RCC 7860 (cell line): Measurements from ENCODE around the gene AKT2.
"Not testable (repeated sequence)": the region's sequence is repeated elsewhere in the genome, so short reads cannot be mapped to it uniquely, and the experiment has no call there.

ENCODE experiments used
- DNase-seq: peaks from one replicate; pipeline ENCODE4 v3.0.0-alpha.2; 2015; ENCODE audit warnings: low spot score
- FAIRE-seq: peaks from 2 replicates; lab custom pipeline; 2012; peaks lifted over from hg19 to GRCh38; lab: Jason Lieb, UNC

The AKT2 gene

GRCh38 chr19:40224342-40225150 lies 60.6 kb downstream of the AKT2 start:
- no peak for DNase-seq
- no peak for FAIRE-seq

DNA sequence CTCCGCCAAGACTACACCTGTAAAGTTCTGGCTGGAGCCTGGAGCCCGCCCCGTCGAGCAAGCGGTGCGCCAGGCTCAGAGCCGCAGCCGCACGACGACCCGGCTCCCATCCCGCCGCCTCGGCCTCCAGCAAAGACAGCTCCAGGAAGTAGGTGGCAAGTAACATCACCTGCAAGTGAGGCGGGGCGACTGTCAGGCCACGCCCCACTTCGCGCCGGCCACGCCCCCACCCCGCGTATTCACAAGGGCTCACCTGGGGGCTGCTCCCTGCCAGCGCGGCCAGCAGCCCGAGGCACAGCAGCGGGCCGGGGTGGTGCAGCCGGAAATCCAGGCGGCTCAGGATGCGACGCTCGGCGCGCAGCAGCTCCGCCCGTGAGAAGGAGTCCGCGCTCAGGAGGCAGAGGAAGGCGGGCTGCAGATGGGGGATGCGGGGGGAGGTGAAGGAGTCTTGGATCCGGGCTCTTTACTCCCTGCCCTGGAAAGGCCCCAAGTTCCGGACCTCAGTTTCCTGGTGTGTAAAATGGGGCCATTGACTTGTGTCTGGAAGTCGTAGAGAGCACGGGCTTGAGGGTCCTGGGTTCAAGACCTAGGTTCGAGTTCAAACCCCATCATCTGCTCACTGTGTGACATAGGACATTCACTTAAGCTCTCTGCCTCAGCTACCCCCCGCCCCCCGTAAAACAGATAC lies 61.9 kb downstream of the AKT2 start:
- DNase-seq (no peak), FAIRE-seq (no peak)

GRCh38 chr19:40221858-40222619 lies 63.1 kb downstream of the AKT2 start:
- DNase-seq: peak; percentile 65
- FAIRE-seq: peak; percentile 32

DNA sequence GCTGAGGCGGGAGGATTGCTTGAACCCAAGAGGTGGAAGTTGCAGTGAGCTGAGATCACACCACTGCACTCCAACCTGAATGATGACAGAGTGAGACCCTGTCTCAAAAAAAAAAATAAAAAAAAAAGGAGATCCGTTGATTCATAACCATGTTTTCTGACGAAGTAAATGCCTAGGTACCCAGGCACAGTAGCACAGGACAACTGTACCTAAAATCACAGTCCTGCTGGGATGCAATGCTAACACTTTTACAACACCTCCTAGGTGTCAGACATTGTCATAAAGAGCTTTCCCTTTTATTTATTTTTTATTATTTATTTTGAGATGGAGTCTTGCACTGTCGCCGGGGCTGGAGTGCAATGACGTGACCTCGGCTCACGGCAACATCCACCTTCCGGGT lies 64.5 kb downstream of the AKT2 start:
- DNase-seq (no peak), FAIRE-seq (no peak)

GRCh38 chr19:40219721-40220276 lies 65.3 kb downstream of the AKT2 start:
- FAIRE-seq (peak; percentile 65), DNase-seq (peak; percentile 72)

DNA sequence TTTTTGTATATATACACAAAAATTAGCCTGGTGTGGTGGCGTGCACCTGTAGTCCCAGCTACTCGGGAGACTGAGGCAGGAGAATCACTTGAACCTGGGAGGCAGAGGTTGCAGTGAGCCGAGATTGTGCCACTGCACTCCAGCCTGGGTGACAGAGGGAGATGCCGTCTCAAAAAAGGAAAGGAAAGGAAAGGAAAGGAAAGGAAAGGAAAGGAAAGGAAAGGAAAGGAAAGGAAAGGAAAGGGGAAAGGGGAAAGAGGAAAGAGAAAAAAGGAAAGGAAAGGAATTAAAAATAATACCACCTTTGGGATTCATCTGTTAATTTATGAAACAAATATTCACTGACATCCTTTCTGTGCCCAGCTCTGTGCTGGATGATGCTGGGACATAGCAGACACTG lies 66.1 kb downstream of the AKT2 start:
- DNase-seq, FAIRE-seq: not testable (repeated sequence)

GRCh38 chr19:40217934-40218890 lies 66.9 kb downstream of the AKT2 start, which contains the start of gene TTC9B:
TSS of gene TTC9B (minus strand) at chr19:40218384. CDS start at chr19:40218381, 3 bp downstream.
- DNase-seq (no peak), FAIRE-seq (no peak)

DNA sequence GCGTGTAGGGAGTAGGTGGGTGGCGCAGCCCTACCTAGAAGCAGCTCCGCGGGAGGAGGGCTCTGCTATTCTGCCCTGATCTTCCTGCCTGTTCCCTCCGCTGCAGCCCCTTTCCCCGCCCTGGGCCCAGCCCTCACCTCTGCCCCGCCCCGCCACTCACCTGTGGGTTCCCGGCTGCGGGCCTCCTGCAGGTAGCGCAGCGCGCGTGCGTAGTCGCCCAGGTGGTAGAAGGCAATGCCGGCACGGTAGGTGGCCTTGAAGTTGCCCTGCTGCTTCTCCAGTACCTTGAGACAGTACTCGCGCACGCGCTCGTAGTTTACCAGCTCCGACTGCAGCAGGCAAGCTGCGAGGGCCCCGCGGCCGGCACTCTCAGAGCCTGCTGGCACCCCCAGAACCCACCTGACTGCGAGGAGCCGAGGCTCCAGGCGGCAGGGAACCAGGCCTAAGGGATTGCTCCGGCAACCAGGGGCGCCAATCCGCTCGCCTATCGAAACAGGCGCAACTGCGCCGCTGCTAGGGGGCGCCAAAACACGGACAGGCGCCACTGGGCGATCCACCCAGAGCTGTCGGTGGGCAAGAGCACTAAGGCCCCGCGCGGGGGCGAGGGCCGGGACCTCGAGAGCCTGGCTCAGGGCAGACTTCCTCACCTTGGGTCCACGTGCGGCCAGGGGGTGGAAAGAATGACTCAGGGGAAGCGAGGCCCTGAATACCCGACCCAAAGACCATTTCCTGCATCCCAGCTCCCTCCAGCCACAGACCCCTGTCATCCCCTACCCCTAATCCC lies 67.9 kb downstream of the AKT2 start:
- FAIRE-seq (no peak), DNase-seq (no peak)

- no peak for DNase-seq
- FAIRE-seq: no peak
These were observed 68.4 kb downstream of the AKT2 start for GRCh38 chr19:40216777-40217026.

GRCh38 chr19:40216013-40216776 lies 69.0 kb downstream of the AKT2 start:
- FAIRE-seq: no peak
- no peak for DNase-seq

GRCh38 chr19:40214936-40215335 lies 70.2 kb downstream of the AKT2 start:
- DNase-seq (no peak), FAIRE-seq (no peak)

DNA sequence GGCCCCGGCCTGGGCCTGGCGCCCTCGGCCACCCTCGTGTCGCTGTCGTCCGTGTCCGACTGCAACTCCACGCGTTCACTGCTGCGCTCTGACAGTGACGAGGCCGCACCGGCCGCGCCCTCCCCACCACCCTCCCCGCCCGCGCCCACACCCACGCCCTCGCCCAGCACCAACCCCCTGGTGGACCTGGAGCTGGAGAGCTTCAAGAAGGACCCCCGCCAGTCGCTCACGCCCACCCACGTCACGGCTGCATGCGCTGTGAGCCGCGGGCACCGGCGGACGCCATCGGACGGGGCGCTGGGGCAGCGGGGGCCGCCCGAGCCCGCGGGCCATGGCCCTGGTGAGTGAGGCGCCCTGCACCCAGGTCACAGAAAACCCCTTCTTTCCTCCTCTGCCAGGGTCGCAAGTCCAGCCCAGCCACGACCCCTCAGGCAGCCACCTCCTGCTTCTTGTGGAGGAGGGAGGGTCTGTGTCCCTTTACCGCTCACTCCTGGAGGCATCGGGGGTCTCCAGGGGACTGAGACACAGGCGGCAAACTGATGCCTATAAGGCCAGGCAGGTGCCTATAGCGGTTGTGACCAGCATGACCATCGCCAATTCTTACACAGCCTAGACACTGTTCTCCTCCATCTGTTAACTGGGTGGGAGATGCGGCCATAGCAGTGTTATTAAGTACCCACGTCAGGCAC lies 71.1 kb downstream of the AKT2 start:
- FAIRE-seq: no peak

GRCh38 chr19:40213251-40213829 lies 71.8 kb downstream of the AKT2 start:
- DNase-seq (no peak), FAIRE-seq (no peak)

More for the DNA sequence above, 71.1 kb downstream of the AKT2 start:
- DNase-seq: no peak

DNA sequence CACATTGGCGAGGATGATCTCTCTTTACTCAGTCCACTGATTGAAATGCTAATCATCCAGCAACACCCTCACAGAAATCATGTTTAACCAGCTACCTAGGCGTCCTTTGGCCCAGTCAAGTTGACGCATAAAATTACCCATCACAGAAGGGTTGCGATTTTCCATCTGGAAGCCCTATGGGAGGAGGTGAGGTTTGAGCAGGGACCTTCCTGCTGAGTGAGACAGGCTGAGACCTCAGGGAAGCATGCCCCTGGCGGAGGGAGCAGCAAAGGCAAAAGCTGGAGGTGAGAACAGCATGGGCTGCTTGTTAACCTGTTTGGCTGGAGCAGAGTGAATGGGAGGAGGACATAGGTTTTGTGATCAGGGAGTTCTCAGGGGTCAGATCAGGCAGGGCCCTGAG lies 74.3 kb downstream of the AKT2 start:
- FAIRE-seq (no peak), DNase-seq (no peak)

DNA sequence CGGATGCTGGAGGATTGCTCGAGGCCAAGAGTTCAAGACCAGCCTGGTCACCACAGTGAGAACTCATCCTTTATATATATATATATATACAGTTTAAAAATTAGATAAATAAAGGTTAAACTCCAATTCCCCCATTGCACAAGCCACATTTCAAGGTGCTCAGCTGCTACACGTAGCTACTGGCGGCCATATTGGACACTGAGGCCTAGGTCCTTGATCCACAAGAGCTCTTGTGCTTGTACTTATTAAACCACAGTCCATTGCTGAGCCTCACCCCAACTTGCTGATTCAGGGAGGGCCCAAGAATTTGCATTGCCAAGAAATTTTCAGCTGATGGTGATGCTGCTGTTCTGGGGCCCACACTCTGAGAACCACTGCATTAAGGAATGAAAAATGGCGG lies 76.5 kb downstream of the AKT2 start:
- FAIRE-seq: no peak
- no peak for DNase-seq

DNA sequence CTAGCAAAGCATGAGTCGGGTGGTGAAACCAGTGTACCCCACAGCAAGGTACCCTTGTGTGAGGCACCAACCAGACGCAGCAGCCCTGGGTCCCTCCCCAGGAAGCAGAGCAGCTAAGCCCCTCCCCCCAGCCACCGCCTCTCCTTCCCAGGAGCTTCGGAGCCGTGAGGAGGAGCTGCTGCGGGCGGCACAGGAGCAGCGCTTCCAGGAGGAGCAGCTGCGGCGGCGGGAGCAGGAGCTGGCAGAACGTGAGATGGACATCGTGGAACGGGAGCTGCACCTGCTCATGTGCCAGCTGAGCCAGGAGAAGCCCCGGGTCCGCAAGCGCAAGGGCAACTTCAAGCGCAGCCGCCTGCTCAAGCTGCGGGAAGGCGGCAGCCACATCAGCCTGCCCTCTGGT lies 79.4 kb downstream of the AKT2 start:
- no peak for FAIRE-seq
- no peak for DNase-seq

- FAIRE-seq: no peak
- no peak for DNase-seq
These were observed 80.8 kb downstream of the AKT2 start for GRCh38 chr19:40204381-40204780.
